ENCODE measurements around the gene PZP.

PZP gene

DNA sequence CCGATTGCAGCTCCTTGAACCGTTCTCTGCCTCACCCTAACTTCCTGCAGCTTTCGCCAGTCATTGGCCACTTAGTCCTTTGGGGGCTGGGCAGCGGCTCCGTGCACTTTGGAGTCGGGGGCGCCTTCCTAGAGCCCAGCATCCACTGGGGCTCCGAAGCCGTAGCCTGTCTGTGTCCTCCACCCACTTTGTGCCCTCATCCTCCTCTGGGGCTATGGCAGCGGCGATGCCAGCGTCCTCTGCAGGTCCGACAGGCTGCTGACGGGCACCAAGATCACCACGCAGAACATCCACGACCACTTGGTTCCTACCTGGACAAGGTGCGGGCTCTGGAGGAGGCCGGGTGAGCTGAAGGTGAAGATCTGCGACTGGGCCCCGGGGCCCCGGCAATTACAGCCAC is 80.7 kb downstream of the PZP start:
- DNase-seq (ENCODE audit: low read depth in 2 of 2, low spot score in 1 of 2), result no peak

DNA sequence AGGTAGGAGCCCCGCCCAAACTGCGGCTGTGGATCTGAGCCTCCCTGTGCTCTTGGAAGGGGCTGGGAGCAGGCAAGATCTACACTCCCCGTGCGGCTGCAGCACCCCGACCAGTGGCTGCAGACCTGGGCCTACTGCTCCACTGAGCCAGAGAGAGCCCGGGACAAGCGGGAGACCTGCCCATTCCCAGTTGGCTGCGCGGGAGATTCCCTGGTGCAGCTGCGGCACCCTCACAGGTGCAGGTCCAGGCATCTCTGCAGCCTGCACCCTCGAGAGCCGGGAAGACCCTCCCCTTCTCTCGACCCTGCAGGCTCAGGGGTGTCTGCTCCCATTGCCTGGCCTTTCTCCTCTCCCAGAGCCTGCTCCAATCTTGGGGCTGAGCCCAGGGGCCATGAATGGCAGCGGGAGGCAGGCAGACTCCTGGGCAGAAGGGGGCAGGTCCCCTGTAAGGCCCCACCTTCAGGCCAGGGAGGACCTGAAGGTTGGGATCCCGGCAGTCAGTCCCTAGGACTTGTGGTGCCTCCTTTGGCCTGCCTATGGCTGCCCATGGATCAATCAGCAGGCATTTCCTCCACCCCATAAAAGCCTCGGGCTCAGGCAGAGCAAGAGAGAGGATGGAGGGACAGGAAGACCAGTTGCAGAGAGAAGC is 83.7 kb downstream of the PZP start:
- no peak for DNase-seq (ENCODE audit: low read depth in 2 of 2, low spot score in 1 of 2)

DNA sequence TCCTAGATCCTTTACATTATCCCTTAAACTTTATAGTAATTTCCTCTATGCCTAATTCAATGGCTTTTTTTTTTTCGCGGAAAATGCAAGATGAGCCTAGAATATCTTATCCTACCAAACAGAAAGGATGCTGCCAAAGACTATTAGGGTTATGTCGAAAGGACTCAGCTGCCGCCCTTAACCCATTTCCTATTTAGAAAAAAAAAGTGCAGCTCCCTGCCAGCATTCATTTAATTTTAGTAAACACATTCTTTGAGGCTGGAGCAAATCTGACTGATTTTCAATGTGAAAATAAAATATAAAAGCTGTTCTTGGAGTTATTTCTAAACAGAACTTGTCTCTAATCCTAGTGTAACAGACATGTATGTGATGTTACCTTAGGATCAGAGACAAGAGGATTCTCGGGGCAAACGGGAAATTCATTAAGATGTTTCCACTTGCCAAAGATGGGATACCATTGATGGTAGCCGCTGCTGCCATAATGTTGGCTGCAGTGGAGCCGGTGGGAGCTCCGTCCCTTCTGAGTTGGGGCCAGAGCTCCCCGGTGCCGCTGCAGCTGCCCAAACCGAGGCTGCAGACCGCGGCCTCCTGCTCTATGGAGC is 84.3 kb downstream of the PZP start:
- DNase-seq (ENCODE audit: low read depth in 2 of 2, low spot score in 1 of 2), result no peak

DNA sequence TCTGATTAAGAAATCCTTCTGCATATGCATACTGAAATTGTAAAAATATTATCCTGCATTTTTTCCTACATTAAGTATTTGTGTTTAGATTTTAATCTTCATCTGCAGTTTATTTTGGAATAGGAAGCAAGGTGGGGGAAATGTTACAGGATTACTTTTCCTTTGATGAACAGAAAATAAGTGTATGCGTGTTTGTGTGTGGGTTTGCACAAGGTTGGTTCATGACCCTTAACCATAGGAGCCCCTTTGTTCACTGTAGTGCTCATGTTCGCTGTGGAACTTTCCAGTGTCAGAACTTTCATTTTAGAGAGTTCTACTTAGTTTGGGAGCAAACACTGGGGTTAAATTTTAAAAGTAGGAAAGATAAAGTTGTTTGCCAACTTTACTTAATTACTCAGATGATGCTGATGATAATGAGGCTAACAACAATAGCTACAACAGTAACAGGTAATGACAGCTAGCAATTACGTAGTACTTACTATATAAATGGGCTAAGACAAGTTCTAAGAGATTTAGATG is 86.0 kb downstream of the PZP start:
- DNase-seq (ENCODE audit: low read depth in 2 of 2, low spot score in 1 of 2), result no peak

DNA sequence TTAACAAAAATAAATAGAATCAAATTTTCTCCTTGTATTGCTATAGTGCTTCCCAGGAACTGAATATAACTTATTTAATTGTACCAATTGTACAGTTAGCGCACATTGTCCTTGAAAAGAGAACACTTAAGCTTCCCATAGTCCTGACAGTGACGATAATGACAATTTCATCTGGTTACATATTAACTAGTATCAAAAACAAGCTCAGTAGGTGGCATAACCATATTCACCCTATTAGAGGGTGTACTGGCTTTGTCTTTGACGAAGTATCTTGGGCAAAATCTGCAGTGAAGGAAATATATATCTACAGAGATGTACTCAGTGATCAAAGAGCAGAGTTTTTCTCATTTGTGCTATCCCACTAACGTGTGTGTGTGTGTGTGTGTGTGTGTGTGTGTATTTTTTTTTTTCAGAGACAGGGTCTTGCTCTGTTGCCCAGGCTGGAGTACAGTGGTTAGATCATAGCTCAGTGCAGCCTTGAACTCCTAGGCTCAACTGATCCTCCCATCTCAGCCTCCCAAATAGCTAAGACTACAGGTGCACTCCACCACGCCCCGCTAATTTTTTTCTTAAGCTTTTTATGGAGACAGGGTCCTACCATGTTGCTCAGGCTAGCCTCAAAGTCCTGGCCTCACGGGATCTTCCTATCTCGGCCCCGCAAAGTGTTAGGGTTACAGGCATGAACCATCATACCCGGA is 87.6 kb downstream of the PZP start:
- DNase-seq (ENCODE audit: low read depth in 2 of 2, low spot score in 1 of 2), result no peak

DNA sequence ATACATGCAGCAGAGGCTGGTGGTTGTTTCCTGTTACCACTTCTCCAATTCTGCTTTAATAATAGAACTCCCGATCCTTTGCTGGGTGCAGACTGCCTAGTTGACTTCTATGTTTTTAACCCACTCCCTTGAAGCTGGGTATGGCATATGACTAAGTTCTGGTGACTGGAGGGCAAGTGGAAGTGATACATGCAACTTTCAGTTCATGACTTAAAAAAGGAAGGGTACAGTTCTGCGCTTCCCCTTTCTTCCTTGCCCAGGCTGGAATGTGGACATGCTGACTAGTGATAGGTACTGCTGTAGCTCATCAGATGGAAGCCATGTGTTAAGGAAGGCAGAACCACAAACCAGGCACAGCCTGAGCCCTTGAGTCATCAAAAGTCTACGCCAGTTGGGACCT is 90.0 kb downstream of the PZP start:
- no peak for DNase-seq (ENCODE audit: low read depth in 2 of 2, low spot score in 1 of 2)

DNA sequence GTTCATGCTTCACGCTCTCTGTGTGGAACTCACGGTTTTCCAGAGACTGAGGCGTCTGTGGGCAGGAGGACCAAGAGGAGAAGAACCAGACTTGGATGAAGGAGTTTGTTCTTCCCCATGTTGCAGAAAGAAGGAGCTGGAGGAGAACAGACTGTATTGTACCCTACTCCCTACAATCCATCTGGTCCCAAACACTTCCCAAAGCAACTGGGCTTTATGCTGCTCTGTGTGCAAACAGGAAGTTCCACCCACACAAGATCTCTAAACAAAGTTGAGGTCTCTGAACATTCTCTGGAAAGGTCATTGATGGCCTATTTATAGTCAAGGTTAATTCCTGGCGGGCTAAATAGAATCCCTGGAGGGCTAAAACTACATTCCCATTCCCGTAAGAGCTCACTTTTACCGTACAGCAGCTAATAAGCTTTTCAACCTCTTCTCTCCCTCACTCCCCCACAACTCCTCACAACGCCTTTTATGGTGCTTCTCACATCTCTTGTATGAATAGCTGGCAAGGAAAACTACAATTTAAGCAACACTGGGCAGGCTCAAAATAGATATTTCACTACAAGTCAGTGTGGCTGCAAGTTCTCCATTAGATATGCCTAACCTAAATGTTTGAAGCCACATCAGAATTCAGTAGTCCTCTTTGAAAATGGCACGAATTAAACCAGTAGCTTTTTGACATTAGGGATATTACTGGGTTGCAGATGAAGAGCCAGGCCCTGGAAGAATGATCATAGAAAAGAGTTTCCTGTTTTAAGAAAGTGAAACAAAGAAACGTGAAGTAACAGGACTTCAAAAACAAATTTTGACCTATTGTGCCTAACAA is 92.2 kb downstream of the PZP start, which contains the start of gene A2M:
A2M (minus strand) TSS at position 189 of the 829 bp plus-strand sequence; CDS start at position 119, 70 bp downstream.
- no peak for DNase-seq (ENCODE audit: low read depth in 2 of 2, low spot score in 1 of 2)

DNA sequence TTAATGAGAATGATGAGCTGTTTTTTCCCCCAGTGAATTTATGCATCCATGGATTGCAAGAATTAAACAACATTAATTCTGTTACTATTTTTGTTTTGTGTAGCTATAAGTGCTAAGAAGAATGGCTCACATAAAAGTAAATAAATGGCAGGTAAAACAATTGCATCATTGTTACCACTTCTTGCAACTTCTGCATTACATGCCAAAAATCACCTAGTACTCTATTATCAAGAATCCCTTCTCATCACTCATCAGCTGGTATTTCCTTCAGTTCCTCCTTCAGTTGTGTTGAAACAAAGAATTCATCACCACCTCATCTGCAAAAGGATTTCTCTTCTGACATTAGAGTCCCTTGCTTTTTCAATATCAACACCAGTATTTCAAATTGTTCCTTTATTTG is 93.2 kb downstream of the PZP start:
- DNase-seq (ENCODE audit: low read depth in 2 of 2, low spot score in 1 of 2), result no peak

DNA sequence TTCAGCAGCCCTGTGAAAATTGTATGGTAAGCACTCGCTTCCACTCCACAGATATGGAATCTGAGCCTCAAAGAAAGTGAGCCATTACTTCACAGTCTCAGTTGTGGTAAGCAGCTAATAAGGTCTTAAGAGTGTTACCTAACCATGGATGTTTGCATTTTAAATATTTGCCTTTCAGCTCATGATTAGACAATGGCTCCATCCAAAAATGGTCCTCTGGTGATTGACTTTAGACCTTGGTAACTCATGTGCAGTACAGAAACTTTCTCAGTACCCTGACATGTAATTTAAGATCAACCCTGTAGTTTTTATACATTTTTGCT is 94.2 kb downstream of the PZP start:
- no peak for DNase-seq (ENCODE audit: low read depth in 2 of 2, low spot score in 1 of 2)

DNA sequence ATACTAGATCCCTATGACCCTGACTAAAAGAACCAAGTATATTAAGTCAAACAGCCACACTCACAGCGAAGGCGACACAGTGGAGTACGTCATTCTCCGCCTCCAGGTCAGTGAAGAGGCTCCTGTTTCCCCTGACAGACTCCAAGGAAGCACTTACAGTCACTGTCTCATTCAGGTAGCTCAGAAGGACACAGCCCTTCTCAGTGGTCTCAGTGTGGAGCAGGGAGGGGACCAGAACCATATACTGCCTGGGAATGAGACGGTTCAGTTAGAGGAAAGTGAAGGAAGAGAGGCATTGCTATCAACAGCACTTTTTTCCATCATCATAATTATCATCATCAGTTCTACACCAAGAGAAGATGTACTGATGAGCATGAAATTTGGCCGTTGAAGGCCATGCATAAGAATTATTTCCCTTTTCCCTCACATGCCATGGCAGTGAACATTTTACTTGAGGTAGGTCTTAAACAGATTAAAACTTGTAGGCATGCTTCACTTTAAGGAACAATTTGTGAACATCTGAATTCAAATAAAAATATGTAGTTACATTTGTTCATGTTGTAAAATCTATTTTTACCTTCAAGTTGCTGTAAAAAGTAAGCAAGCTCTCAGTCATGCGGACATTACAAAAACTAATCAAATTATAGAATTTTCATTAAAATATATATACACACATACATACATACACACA is 94.8 kb downstream of the PZP start:
- DNase-seq (ENCODE audit: low read depth in 2 of 2, low spot score in 1 of 2), result no peak

DNA sequence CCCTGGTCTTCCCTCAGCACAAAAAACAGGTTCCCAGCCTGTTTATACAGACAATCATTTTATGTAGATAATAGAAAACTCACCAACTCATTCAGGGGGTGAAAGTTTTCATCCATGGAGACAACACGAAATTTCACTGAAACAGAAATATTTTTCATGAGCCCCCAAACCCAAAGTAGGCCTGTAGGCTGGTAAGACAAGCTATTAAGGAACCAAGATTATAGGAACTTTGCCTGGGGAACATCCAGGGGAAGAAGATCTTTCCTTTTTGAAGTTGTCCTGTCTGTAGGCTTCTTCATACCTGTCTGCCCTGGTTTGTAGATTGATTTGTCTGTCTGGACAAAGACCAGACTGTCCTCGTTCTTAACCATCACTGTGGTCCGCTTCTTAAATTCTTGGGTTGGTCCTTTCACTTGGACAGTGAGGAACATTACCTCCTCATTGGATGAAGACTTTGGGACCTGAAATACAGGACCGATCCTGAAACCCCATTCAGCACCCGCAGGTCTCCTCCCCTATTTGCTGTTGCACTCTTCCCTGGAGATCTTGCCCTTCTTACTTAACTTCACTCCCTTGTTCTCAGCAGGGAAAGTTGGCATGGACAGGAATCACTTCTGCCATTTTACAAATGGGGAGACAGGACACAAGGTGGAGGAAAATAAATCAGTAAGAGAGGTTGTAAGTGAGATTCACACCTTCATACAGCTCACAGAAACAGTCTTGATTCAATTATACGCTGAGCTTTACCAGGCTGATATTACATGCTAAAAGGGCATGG is 95.9 kb downstream of the PZP start:
- no peak for DNase-seq (ENCODE audit: low read depth in 2 of 2, low spot score in 1 of 2)

DNA sequence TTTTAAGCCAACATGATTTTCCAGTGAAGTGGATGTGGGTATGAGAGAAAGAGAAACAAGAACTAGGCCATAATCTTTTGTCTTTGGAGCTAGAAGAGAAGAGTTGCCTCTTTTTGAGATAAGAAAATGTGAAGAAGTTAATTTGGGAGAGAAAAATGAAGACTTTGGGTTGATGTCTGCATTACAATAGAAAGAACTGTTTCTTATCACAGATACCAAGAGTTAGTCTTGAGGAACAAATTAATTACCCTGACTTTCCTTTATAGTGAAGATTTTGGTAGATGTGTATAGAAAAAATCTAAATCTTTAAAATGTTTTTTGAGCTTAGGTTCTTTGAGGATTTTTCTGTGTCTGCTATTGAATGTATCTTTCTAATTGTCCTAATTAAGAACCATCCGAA is 96.7 kb downstream of the PZP start:
- no peak for DNase-seq (ENCODE audit: low read depth in 2 of 2, low spot score in 1 of 2)

DNA sequence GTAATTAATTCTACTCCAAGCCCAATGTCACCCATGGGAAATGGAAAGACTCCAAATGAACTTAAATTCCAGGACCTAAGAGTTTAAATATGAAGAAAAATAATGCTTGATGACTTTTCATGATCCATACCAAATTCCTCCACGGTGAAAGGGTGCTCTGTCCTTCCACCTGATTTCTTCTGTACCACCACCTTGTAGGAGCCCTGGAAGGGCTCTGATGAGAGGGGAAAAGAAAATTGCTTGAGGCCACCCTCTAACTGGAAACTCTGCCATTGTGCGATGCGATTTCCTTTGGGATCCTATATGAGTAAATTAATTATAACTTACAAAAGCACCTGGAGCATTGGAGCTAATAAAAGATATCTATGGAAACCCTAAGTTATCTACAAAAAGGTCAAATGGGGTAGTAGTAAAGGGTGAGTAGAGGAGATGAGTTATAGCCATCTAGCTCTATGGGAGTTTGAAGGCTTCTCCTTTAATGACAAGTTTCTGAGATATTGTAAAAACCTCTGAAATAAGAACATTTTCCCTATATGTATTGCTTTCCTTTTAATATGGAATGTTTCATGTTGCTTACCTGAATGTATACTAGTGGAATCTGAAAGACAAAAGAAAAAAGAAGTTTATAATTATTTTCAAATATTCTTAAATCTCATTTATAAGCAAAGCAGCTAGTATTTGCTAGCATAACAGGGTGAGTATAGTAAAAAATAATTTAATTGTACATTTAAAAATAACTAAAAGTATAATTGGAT is 98.3 kb downstream of the PZP start:
- no peak for DNase-seq (ENCODE audit: low read depth in 2 of 2, low spot score in 1 of 2)

DNA sequence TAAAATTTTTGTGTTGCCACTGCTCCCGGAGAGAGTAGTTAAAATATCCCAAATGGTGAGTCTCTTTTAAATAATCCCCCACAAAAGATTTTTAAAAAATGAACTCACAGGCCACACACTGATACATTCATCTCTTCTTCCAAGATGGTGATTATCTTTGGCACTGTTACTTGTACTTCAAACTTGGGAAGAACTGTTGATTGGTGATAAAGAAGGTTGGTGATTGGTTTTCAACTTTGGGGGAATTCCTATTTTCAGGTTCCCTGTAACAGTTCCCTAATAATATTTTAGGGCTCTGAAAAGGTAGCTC is 99.0 kb downstream of the PZP start:
- no peak for DNase-seq (ENCODE audit: low read depth in 2 of 2, low spot score in 1 of 2)

DNA sequence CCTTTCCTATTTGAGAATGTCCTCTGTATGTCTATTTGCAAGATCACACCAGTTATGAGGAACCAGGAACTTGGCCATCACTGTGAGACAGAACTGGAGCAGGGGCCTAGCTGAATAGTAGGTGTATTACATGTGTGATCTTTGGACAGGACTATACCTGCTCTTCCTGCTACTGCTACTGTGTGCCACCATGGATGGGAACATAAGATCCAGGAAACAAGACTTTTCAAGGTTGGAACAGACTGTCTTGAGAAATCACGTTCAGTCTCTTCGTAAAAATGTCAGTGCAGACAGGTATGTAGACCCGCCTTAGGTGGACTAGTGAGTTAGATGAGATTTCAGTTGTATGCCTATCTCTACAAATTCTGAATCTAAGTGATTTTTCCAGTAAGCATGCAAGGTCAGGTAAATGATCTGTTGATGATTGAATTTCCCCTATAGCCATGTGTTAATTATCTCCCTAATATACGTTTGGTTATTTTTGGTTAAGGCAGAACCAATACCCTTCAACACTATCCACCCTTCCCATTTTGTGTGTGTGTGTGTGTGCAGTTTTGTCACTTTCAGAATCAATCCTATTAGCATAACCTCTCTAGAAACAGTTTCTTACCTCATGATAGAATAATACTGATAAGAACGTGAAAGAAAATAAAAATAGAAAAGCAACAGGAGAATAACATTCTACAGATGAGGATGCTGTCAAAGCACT is 99.5 kb downstream of the PZP start:
- DNase-seq (ENCODE audit: low read depth in 2 of 2, low spot score in 1 of 2), result no peak

DNA sequence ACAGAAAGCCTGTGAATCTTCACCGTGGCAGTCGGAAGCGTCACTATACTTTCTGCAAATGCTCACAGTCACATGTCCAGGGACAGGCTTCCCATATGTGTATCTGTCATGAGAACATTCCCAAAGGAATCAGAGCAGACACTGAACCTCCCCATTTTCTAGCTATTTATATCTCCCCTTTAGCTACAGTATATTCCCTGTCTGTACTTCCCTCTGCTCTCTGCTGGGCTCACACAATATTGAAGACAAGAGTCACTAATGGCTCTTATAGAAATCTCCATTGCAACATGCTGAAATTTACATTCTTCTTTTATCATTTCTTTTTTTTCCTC is 100.7 kb downstream of the PZP start:
- DNase-seq (ENCODE audit: low read depth in 2 of 2, low spot score in 1 of 2), result no peak

DNA sequence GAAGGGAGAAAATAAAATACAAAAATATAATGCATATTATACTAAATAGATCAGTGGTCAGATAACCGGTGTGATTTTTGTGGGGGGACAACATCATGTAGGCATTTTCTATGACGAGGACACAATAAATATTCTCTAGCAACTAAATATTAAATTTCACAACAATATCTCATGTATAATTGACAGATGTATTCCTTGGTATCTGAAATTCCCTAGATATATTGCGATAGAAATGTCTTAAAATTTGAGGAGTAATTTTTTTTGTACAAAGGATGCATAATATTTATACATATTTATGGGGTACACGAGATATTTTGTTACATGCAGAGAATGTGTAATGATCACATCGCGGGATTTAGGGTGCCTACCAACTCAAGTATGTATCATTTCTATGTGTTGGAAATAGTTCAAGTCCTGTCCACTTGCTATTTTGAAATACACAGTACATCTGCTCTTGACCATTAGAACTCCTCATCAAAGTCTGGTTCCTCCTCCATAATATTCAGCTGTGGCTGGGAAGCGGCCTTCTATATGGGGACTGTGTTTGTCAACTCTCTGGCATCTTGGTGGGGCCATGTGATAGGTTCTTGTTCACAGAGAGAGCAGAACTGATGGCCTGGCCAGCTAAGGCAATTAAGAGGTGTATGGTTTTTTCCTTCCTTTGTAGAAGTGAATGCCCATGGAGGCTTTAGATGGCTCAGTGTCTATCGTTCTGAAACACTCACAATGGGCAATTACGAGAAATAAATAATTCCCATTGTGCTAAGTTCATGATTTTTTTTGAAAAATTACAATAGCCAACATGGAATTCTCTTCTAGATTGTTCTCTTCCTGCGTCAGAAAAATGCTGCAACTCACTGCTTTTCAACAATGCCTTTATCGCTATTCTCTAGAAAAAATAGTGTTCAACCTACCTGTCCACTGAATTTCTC is 101.3 kb downstream of the PZP start:
- DNase-seq (ENCODE audit: low read depth in 2 of 2, low spot score in 1 of 2), result no peak

DNA sequence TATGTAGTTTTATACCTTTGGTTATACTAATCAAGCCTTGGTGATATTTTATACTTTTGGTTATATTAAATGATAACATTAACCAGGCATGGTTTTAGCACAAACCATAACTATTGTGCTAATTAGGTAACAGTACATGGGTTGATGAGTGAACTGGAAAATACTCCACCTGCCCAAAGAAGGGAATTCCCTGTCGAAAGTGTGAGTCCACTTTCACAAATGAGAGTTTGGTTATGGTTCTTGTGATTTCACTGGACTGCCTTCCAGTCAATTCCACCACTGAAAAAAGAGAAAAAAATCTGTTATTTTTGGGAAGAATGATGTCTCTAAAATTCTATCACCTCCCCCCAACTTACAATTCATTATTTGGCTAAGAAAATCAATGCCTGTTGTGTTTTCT is 102.1 kb downstream of the PZP start:
- no peak for DNase-seq (ENCODE audit: low read depth in 2 of 2, low spot score in 1 of 2)

All from stimulated activated CD8-positive, alpha-beta memory T cell treated with anti-CD3 and anti-CD28 coated beads, Interleukin-4, amount 100 ng/mL, for 1 hour (primary cell).